ENCODE measurements around the gene IER2. TPM values are rescaled to one million over a fixed set of nuclear protein-coding genes. Genes with fewer than 3 reads are reported as not detected.

The IER2 gene
- total RNA-seq, 4 donors from 2014 or later = 15.4 to 19.1 (median 16.7) TPM

DNA sequence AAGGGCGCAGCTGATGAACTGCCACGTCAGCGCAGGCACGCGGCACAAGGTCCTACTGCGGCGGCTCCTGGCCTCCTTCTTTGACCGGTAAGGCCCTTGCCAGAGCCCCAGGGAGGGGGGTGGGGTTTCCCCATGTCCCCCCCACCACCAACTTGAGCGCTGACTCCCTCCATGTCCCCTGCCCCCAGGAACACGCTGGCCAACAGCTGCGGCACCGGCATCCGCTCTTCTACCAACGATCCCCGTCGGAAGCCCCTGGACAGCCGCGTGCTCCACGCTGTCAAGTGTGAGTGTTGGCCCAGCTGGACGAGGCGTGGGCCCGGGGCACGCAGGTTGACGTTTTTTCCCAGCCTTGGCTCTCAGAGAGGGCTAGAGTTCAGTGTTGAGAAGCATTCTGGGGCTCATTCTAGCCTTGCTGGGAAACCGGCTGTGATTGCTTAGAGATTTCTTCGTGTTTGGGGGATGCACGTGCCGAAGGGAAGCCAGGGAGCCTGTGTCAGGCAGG, 12.9 kb upstream of the IER2 start:
- DNase-seq (no peak), ATAC-seq (no peak)
- Histone ChIP-seq H3K9me3 (no peaks in the 10 kb centered on the region), H3K4me3 (no peak overlapping the region), H3K36me3 (peaks cover 0 to 44% of the 10 kb centered on the region in 2 donors), H3K27ac (no peak overlapping the region), H3K4me1 (peaks cover 0 to 13% of the 10 kb centered on the region in 2 donors), H3K27me3 (no peaks in the 10 kb centered on the region)
- TF ChIP-seq, protein P1, sequence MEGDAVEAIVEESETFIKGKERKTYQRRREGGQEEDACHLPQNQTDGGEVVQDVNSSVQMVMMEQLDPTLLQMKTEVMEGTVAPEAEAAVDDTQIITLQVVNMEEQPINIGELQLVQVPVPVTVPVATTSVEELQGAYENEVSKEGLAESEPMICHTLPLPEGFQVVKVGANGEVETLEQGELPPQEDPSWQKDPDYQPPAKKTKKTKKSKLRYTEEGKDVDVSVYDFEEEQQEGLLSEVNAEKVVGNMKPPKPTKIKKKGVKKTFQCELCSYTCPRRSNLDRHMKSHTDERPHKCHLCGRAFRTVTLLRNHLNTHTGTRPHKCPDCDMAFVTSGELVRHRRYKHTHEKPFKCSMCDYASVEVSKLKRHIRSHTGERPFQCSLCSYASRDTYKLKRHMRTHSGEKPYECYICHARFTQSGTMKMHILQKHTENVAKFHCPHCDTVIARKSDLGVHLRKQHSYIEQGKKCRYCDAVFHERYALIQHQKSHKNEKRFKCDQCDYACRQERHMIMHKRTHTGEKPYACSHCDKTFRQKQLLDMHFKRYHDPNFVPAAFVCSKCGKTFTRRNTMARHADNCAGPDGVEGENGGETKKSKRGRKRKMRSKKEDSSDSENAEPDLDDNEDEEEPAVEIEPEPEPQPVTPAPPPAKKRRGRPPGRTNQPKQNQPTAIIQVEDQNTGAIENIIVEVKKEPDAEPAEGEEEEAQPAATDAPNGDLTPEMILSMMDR (IDR thresholded peaks at IDR 0.05 in 4 of 5, conservative IDR thresholded peaks at IDR 0.05 in 1 of 5) = no peak
- TF ChIP-seq POLR2A (IDR thresholded peaks at IDR 0.05) = no peak
- intact Hi-C loops (cut with DNase I; ENCODE audit: low total_unique reads) = no loop called here
- in situ Hi-C loops (cut with MboI; ENCODE audit: low sequenced_read_pairs in 4 of 4) = no loop called here

DNA sequence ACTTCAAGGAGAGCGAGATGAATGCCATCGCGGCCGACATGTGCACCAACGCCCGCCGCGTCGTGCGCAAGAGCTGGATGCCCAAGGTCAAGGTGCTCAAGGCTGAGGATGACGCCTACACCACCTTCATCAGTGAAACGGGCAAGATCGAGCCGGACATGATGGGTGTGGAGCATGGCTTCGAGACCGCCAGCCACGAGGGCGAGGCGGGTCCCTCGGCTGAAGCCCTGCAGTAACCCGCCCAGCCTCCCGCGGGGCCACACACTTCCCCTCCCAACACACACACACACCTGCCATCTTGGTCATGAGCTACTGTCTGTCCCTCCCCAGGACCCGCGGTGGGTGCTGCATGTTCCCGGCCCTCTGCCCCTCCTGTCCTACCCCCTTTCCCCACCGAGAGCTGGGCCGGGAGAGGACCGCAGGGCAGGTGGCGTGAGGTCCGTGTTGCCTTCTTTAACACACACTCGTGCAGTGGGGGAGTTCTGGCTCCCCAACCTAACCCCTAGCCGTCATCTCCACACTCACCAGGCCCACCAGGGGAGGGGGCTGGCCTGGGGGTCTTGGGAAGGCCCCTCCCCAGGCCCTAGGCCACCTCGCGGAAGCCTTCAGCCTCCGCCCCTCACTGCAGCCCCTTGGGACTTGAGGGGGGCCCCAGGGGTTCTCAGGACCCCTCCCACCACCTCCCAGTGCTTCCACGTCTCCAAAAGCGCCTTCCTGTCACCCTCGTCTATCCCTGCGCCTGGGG, 11.9 kb upstream of the IER2 start:
- ATAC-seq (no peak), DNase-seq (no peak)
- Histone ChIP-seq H3K36me3 (peaks cover 0 to 44% of the 10 kb centered on the region in 2 donors), H3K9me3 (no peaks in the 10 kb centered on the region), H3K4me3 (no peak overlapping the region), H3K27me3 (no peaks in the 10 kb centered on the region), H3K4me1 (peaks cover 0 to 17% of the 10 kb centered on the region in 2 donors), H3K27ac (no peak overlapping the region)
- in situ Hi-C loops (cut with MboI; ENCODE audit: low sequenced_read_pairs in 4 of 4) = no loop called here
- intact Hi-C loops (cut with DNase I; ENCODE audit: low total_unique reads) = no loop called here
- no peak for TF ChIP-seq POLR2A (IDR thresholded peaks at IDR 0.05)
- TF ChIP-seq, protein P1 (IDR thresholded peaks at IDR 0.05 in 4 of 5, conservative IDR thresholded peaks at IDR 0.05 in 1 of 5) = no peak

DNA sequence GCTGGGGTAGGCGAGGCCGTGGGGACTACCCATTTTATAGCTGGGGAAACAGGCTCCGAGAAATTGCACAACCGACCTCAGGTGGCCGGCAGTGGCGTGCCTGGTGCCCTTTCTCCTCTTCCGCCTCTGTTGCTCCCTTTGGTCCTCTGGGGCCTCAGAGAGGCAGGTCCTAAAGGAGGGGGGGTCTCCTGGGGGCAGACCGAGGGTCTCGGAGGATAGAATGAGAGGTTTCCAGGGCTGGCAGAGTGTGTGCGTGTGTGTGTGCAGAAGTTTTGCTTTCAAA, 11.4 kb upstream of the IER2 start:
- no peak overlapping the region for H3K27ac ChIP-seq
- H3K27me3 ChIP-seq = no peaks in the 10 kb centered on the region
- peaks cover 0 to 20% of the 10 kb centered on the region in 2 donors for H3K4me1 ChIP-seq
- peaks cover 0 to 44% of the 10 kb centered on the region in 2 donors for H3K36me3 ChIP-seq
- in situ Hi-C loops (cut with MboI; ENCODE audit: low sequenced_read_pairs in 4 of 4) (no loop called here), intact Hi-C loops (cut with DNase I; ENCODE audit: low total_unique reads) (no loop called here)
- DNase-seq (no peak), ATAC-seq (no peak)
- H3K4me3 ChIP-seq = no peak overlapping the region
- TF ChIP-seq, protein P1 (IDR thresholded peaks at IDR 0.05 in 4 of 5, conservative IDR thresholded peaks at IDR 0.05 in 1 of 5) = no peak
- TF ChIP-seq POLR2A (IDR thresholded peaks at IDR 0.05) = no peak
- no peaks in the 10 kb centered on the region for H3K9me3 ChIP-seq

- in situ Hi-C loops (cut with MboI; ENCODE audit: low sequenced_read_pairs in 4 of 4) (no loop called here), intact Hi-C loops (cut with DNase I; ENCODE audit: low total_unique reads) (no loop called here)
- no peak for ATAC-seq
- Histone ChIP-seq H3K4me3 (no peak overlapping the region), H3K36me3 (peaks cover 0 to 53% of the 10 kb centered on the region in 2 donors), H3K4me1 (peaks cover 0 to 11% of the 10 kb centered on the region in 2 donors), H3K27ac (no peak overlapping the region), H3K27me3 (no peaks in the 10 kb centered on the region), H3K9me3 (no peaks in the 10 kb centered on the region)
- no peak for DNase-seq
- TF ChIP-seq POLR2A (IDR thresholded peaks at IDR 0.05) = no peak
- TF ChIP-seq, protein P1 (IDR thresholded peaks at IDR 0.05 in 4 of 5, conservative IDR thresholded peaks at IDR 0.05 in 1 of 5) = no peak
Observed at GRCh38 chr19:13139633-13140311, 10.4 kb upstream of the IER2 start.
